ENCODE results near the gene HS6ST3. TPM values are rescaled to one million over a fixed set of nuclear protein-coding genes. Genes with fewer than 3 reads are reported as not detected.

Gene HS6ST3
- total RNA-seq, 1 donor from 2014 or later, result not detected

DNA sequence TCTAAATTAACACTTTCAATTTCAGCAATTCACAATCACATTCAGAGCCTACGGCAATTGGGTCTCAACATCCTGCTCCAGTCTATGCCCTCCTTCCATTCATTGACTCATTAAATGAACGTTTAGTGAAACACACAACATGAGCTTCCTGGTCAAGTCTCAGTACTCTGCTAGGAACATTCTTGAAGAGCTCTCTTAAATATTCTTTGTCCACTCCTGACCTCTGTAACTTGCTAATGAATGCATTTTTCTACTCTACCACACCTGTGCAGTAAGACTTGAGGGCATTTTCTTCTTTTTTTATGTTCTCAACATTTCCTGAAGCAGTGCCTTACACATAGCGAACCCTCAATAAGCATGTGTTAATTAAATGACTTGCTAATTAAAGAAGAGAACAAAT lies 735.7 kb downstream of the HS6ST3 start:
- H3K36me3 Mint-ChIP-seq (ENCODE audit: low read depth), result no peaks in the 10 kb centered on the region

DNA sequence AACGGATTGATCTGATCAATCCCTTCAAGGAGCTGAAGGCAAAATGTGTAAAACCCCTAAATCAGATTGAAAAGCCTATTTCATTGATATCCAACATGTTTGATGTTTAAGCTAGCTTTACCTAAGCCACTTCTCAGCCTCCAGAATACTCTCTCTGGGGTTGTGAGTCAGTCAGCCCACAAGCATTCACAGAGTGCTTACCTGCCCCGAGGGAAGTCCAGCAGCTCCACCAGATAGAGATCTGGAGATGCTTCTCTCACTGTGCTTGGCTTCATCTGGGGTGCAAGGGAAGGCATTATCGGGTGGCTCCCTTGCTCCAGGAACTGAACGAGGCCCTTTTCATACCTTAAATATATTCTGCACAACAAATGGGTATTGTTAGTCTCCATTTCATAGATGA lies 744.7 kb downstream of the HS6ST3 start:
- no peak overlapping the region for H3K4me3 Mint-ChIP-seq
- no peaks in the 10 kb centered on the region for H3K4me1 Mint-ChIP-seq (ENCODE audit: low read depth)
- intact Hi-C loops (cut with micrococcal nuclease), result no loop called here

More for the DNA sequence above, 735.7 kb downstream of the HS6ST3 start:
- Mint-ChIP-seq H3K27me3 (ENCODE audit: insufficient read depth) (no peaks in the 10 kb centered on the region), H3K4me1 (ENCODE audit: low read depth) (no peaks in the 10 kb centered on the region), H3K27ac (no peak overlapping the region), H3K4me3 (no peak overlapping the region), H3K9me3 (peaks cover 3% of the 10 kb centered on the region)
- intact Hi-C loops (cut with micrococcal nuclease), result no loop called here
- DNase-seq (ENCODE audit: low spot score), result no peak

DNA sequence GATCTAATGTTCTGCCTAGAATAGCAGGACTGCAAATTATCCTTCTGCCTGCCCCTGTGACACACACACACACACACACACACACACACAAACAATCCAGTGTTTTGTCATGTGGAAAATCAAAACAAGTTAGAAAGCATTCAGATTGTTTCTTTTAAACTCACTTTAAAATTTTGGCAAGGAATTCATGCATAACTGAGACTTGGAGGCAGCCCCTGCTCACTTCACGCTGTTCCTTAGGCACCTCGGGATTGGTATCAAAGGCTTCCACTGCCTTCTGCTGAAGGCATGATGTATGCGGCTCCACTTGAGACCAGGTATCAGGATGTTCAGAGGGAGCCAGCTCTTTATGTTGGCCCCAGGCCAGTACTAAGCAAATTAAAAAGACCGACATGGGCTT lies 745.6 kb downstream of the HS6ST3 start:
- Mint-ChIP-seq H3K4me1 (ENCODE audit: low read depth) (no peaks in the 10 kb centered on the region), H3K9me3 (no peaks in the 10 kb centered on the region), H3K27me3 (ENCODE audit: insufficient read depth) (no peaks in the 10 kb centered on the region), H3K4me3 (no peak overlapping the region), H3K36me3 (ENCODE audit: low read depth) (no peaks in the 10 kb centered on the region), H3K27ac (no peak overlapping the region)
- no peak for DNase-seq (ENCODE audit: low spot score)
- intact Hi-C loops (cut with micrococcal nuclease), result no loop called here

More for the DNA sequence above, 744.7 kb downstream of the HS6ST3 start:
- no peak for DNase-seq (ENCODE audit: low spot score)
- H3K27ac Mint-ChIP-seq, result no peak overlapping the region
- no peaks in the 10 kb centered on the region for H3K36me3 Mint-ChIP-seq (ENCODE audit: low read depth)
- no peaks in the 10 kb centered on the region for H3K9me3 Mint-ChIP-seq
- H3K27me3 Mint-ChIP-seq (ENCODE audit: insufficient read depth), result no peaks in the 10 kb centered on the region

- H3K4me1 Mint-ChIP-seq (ENCODE audit: low read depth), result no peaks in the 10 kb centered on the region
- no peaks in the 10 kb centered on the region for H3K9me3 Mint-ChIP-seq
- no peaks in the 10 kb centered on the region for H3K27me3 Mint-ChIP-seq (ENCODE audit: insufficient read depth)
- no peak overlapping the region for H3K4me3 Mint-ChIP-seq
- no peak for DNase-seq (ENCODE audit: low spot score)
- H3K36me3 Mint-ChIP-seq (ENCODE audit: low read depth), result no peaks in the 10 kb centered on the region
- no peak overlapping the region for H3K27ac Mint-ChIP-seq
- intact Hi-C loops (cut with micrococcal nuclease), result no loop called here
Observed at GRCh38 chr13:96836733-96837132, 746.8 kb downstream of the HS6ST3 start.

DNA sequence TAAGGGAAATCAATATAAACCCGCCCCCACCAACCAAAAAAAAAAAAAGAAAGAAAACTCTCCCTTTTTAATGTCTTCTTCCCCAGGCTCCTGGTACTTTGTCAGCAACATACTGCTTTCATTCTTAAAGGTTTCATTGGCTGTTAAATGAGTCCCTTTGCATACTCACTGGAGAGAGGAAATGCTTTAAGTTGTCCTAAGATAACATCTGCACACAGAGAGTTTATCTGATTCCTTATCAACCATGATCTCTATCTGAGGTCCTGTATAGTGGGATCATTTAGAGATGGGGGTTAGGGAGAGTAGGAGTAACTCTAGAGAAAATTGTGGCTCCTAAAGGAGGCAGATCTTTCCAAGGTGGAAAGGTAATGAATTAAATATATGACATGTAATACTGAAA lies 747.9 kb downstream of the HS6ST3 start:
- no peak overlapping the region for H3K4me3 Mint-ChIP-seq
- H3K36me3 Mint-ChIP-seq (ENCODE audit: low read depth), result no peaks in the 10 kb centered on the region
- H3K27me3 Mint-ChIP-seq (ENCODE audit: insufficient read depth), result no peaks in the 10 kb centered on the region
- no peak overlapping the region for H3K27ac Mint-ChIP-seq
- H3K4me1 Mint-ChIP-seq (ENCODE audit: low read depth), result no peaks in the 10 kb centered on the region
- no peaks in the 10 kb centered on the region for H3K9me3 Mint-ChIP-seq
- DNase-seq (ENCODE audit: low spot score), result no peak
- intact Hi-C loops (cut with micrococcal nuclease), result no loop called here

GRCh38 chr13:96844195-96844594 lies 754.3 kb downstream of the HS6ST3 start:
- Mint-ChIP-seq H3K4me1 (ENCODE audit: low read depth) (no peaks in the 10 kb centered on the region), H3K27ac (no peak overlapping the region), H3K9me3 (peaks cover 3% of the 10 kb centered on the region), H3K27me3 (ENCODE audit: insufficient read depth) (no peaks in the 10 kb centered on the region), H3K36me3 (ENCODE audit: low read depth) (no peaks in the 10 kb centered on the region), H3K4me3 (no peak overlapping the region)
- DNase-seq (ENCODE audit: low spot score), result no peak
- intact Hi-C loops (cut with micrococcal nuclease), result no loop called here

DNA sequence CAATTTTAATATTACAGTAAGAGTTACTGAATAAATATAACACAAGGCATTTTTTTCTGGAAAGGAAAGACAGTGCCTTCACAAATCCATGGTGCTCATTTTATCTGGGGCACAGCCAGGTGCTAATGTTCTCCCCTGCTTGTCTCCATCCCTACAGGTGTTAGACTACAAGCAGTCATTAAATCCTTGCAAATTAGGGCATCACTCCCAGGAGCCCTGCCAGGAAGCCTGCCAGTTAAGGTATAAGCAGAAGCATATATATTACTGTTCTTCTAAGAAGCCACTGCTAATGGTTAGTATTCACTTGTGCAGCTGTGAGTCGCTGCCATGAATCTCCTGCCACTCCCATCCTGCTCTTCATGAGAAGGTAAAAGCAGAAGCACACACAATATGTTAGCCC lies 754.7 kb downstream of the HS6ST3 start:
- DNase-seq (ENCODE audit: low spot score), result no peak
- Mint-ChIP-seq H3K36me3 (ENCODE audit: low read depth) (no peaks in the 10 kb centered on the region), H3K9me3 (peaks cover 3% of the 10 kb centered on the region), H3K27me3 (ENCODE audit: insufficient read depth) (no peaks in the 10 kb centered on the region), H3K4me3 (no peak overlapping the region), H3K4me1 (ENCODE audit: low read depth) (no peaks in the 10 kb centered on the region), H3K27ac (no peak overlapping the region)
- intact Hi-C loops (cut with micrococcal nuclease), result no loop called here

GRCh38 chr13:96848286-96848685 lies 758.4 kb downstream of the HS6ST3 start:
- Mint-ChIP-seq H3K9me3 (peaks cover 3% of the 10 kb centered on the region), H3K36me3 (ENCODE audit: low read depth) (no peaks in the 10 kb centered on the region), H3K27ac (no peak overlapping the region), H3K4me1 (ENCODE audit: low read depth) (no peaks in the 10 kb centered on the region), H3K27me3 (ENCODE audit: insufficient read depth) (no peaks in the 10 kb centered on the region), H3K4me3 (no peak overlapping the region)
- DNase-seq (ENCODE audit: low spot score), result no peak
- intact Hi-C loops (cut with micrococcal nuclease), result no loop called here

- Mint-ChIP-seq H3K36me3 (ENCODE audit: low read depth) (no peaks in the 10 kb centered on the region), H3K9me3 (peaks cover 6% of the 10 kb centered on the region), H3K4me1 (ENCODE audit: low read depth) (no peaks in the 10 kb centered on the region), H3K4me3 (no peak overlapping the region), H3K27ac (no peak overlapping the region), H3K27me3 (ENCODE audit: insufficient read depth) (no peaks in the 10 kb centered on the region)
- no peak for DNase-seq (ENCODE audit: low spot score)
- intact Hi-C loops (cut with micrococcal nuclease), result no loop called here
Observed at GRCh38 chr13:96849091-96849490, 759.2 kb downstream of the HS6ST3 start.

- no peaks in the 10 kb centered on the region for H3K4me1 Mint-ChIP-seq (ENCODE audit: low read depth)
- intact Hi-C loops (cut with micrococcal nuclease), result no loop called here
- H3K27ac Mint-ChIP-seq, result no peak overlapping the region
- peaks cover 6% of the 10 kb centered on the region for H3K9me3 Mint-ChIP-seq
- H3K27me3 Mint-ChIP-seq (ENCODE audit: insufficient read depth), result no peaks in the 10 kb centered on the region
- no peaks in the 10 kb centered on the region for H3K36me3 Mint-ChIP-seq (ENCODE audit: low read depth)
- DNase-seq (ENCODE audit: low spot score), result no peak
- H3K4me3 Mint-ChIP-seq, result no peak overlapping the region
Observed at GRCh38 chr13:96850538-96851145, 760.7 kb downstream of the HS6ST3 start.

- Mint-ChIP-seq H3K9me3 (peaks cover 4% of the 10 kb centered on the region), H3K4me1 (ENCODE audit: low read depth) (no peaks in the 10 kb centered on the region), H3K27me3 (ENCODE audit: insufficient read depth) (no peaks in the 10 kb centered on the region), H3K4me3 (no peak overlapping the region), H3K36me3 (ENCODE audit: low read depth) (no peaks in the 10 kb centered on the region), H3K27ac (no peak overlapping the region)
- no peak for DNase-seq (ENCODE audit: low spot score)
- intact Hi-C loops (cut with micrococcal nuclease), result no loop called here
Observed at GRCh38 chr13:96851856-96852445, 762.0 kb downstream of the HS6ST3 start.

GRCh38 chr13:96858133-96858826 lies 768.4 kb downstream of the HS6ST3 start:
- H3K4me1 Mint-ChIP-seq (ENCODE audit: low read depth), result no peaks in the 10 kb centered on the region
- H3K27ac Mint-ChIP-seq, result no peak overlapping the region
- H3K9me3 Mint-ChIP-seq, result peaks cover 3% of the 10 kb centered on the region
- no peaks in the 10 kb centered on the region for H3K27me3 Mint-ChIP-seq (ENCODE audit: insufficient read depth)
- intact Hi-C loops (cut with micrococcal nuclease), result no loop called here
- H3K36me3 Mint-ChIP-seq (ENCODE audit: low read depth), result no peaks in the 10 kb centered on the region
- no peak overlapping the region for H3K4me3 Mint-ChIP-seq
- no peak for DNase-seq (ENCODE audit: low spot score)

DNA sequence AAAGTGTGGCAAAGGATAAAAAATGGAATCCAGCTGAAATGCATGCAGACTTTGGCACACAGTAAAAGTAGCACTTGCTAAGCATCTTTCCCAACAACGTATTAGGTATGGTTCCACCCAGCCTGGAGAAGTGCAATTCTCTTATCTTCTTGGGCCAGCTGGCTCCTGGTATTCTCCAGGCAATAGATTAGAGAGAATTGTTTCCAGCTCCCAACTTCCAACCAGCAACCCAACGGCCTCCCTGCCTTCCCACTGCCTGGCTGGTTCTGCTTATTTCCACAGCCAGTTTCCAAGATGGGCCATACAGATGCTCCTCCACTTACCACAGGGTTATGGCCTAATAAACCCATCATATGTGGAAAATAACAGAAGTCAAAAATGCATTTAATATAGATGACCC lies 771.0 kb downstream of the HS6ST3 start:
- H3K4me3 Mint-ChIP-seq, result no peak overlapping the region
- no peaks in the 10 kb centered on the region for H3K9me3 Mint-ChIP-seq
- no peaks in the 10 kb centered on the region for H3K4me1 Mint-ChIP-seq (ENCODE audit: low read depth)
- H3K27me3 Mint-ChIP-seq (ENCODE audit: insufficient read depth), result no peaks in the 10 kb centered on the region
- H3K36me3 Mint-ChIP-seq (ENCODE audit: low read depth), result no peaks in the 10 kb centered on the region
- no peak for DNase-seq (ENCODE audit: low spot score)
- intact Hi-C loops (cut with micrococcal nuclease), result no loop called here
- H3K27ac Mint-ChIP-seq, result no peak overlapping the region
